Epithelial cell of proximal tubule (primary cell): ENCODE measurements around the gene ZNF362. TPM values are rescaled to one million over a fixed set of nuclear protein-coding genes. Genes with fewer than 3 reads are reported as not detected.
"Not testable (repeated sequence)": the region's sequence is repeated elsewhere in the genome, so short reads cannot be mapped to it uniquely, and the experiment has no call there.

Source experiments
- DNase-seq: peaks from one replicate; pipeline ENCODE4 v3.0.0-alpha.2; 2011; ENCODE audit warnings: low read depth
- H3K4me3 ChIP-seq: 2 replicates; pipeline ENCODE4 v1.5.1; 2011; ENCODE audit warnings: low read depth, mild to moderate bottlenecking, low read length
- CTCF ChIP-seq: conservative IDR thresholded peaks from 2 replicates; pipeline ENCODE4 v1.5.1; 2012; ENCODE audit warnings: low read depth, mild to moderate bottlenecking, low read length
- total RNA-seq: library from RNA; depleted of rRNA; stranded (reverse); fragments of >200 nt; gene quantifications from 2 replicates; pipeline ENCODE4 v1.2.3, GENCODE V29; 2015

Gene ZNF362
- total RNA-seq, 1 donor from 2014 or later = 17.6 TPM

GRCh38 chr1:33305816-33306652 is 49.7 kb downstream of the ZNF362 start:
- H3K4me3 ChIP-seq = no peak overlapping the region
- DNase-seq = no peak
- TF ChIP-seq CTCF = no peak

- peak overlapping the region; percentile 15 for H3K4me3 ChIP-seq
- no peak for TF ChIP-seq CTCF
- no peak for DNase-seq
These were observed 50.6 kb downstream of the ZNF362 start for GRCh38 chr1:33306653-33307493.

GRCh38 chr1:33307494-33307864 is 51.2 kb downstream of the ZNF362 start:
- no peak for DNase-seq
- no peak for TF ChIP-seq CTCF
- H3K4me3 ChIP-seq = no peak overlapping the region

GRCh38 chr1:33309351-33309750 is 53.1 kb downstream of the ZNF362 start:
- not testable (repeated sequence) for DNase-seq, H3K4me3 ChIP-seq

GRCh38 chr1:33310702-33311101 is 54.4 kb downstream of the ZNF362 start:
- no peak for TF ChIP-seq CTCF
- no peak overlapping the region for H3K4me3 ChIP-seq
- DNase-seq = no peak

- no peak overlapping the region for H3K4me3 ChIP-seq
- DNase-seq = no peak
- TF ChIP-seq CTCF = no peak
These were observed 55.6 kb downstream of the ZNF362 start for GRCh38 chr1:33311706-33312412.

- DNase-seq = no peak
- H3K4me3 ChIP-seq = no peak overlapping the region
- TF ChIP-seq CTCF = no peak
These were observed 56.1 kb downstream of the ZNF362 start for GRCh38 chr1:33312413-33312749.
